Psoas muscle (tissue), 8 donors: Measurements from ENCODE around the gene KCNK2. TPM values are rescaled to one million over a fixed set of nuclear protein-coding genes. Genes with fewer than 3 reads are reported as not detected.

ENCODE experiments used
- ATAC-seq, 4 donors: fragments of 200-7000 bp; cut with Tn5 transposase; one replicate each; pipeline ENCODE4 v1.9.1; 2020; ENCODE audit warnings: moderate library complexity in 3 of 4, mild to moderate bottlenecking in 2 of 4
- DNase-seq, 2 donors: peaks; one replicate each; pipeline ENCODE4 v3.0.0-alpha.2; 2020
- H3K27ac ChIP-seq: fragments of 200-600 bp; one replicate; pipeline ENCODE4 v1.8.0; 2022
- H3K27me3 ChIP-seq, 3 donors: fragments of 200-600 bp in 1 of 3; one replicate each; pipeline versions ENCODE4 v1.6.1 to v1.8.0; 2013 to 2022; ENCODE audit warnings: low read length in 2 of 3, mild to moderate bottlenecking in 2 of 3, moderate library complexity in 1 of 3; ENCODE audit not compliant: insufficient read depth in 3 of 3
- H3K36me3 ChIP-seq, 2 donors: fragments of 200-600 bp in 1 of 2; one replicate each; pipeline versions ENCODE4 v1.6.1 to v1.8.0; 2013 to 2022; ENCODE audit warnings: low read depth in 1 of 2, mild to moderate bottlenecking in 1 of 2, moderate library complexity in 1 of 2; ENCODE audit not compliant: insufficient read depth in 1 of 2
- H3K4me1 ChIP-seq: fragments of 200-600 bp; one replicate; pipeline ENCODE4 v1.8.0; 2022
- H3K4me3 ChIP-seq: fragments of 200-600 bp; one replicate; pipeline ENCODE4 v1.8.0; 2022; ENCODE audit warnings: mild to moderate bottlenecking
- H3K9me3 ChIP-seq: fragments of 200-600 bp; one replicate; pipeline ENCODE4 v1.8.0; 2022
- WGBS, 3 donors: extraction: QIAGEN DNeasy Blood & Tissue Kit; methylation state at CpG; one replicate each; pipeline versions ENCODE4 v1.1.6 to v1.1.7; 2013; 5-methylcytosine and 5-hydroxymethylcytosine counted together
- intact Hi-C, 2 donors: fragments of 100-400 bp; cut with DNase I; formaldehyde crosslinking; loops; one replicate each; pipeline versions ENCODE4 v1.11.0 to v1.14.2; 2022
- polyA plus RNA-seq, 3 donors: library from polyadenylated mRNA; stranded (reverse); fragments of 200-250 nt; gene quantifications; one replicate each; pipeline ENCODE4 v1.2.3, GENCODE V29; 2013
- total RNA-seq, 4 donors: library from RNA; stranded (reverse); fragmentation: NEBNext Ultra II Directional in 2 of 4; extraction: Animal tissue kit (Norgen Biotek cat#: 25700) in 2 of 4; gene quantifications; one replicate each; pipeline versions ENCODE4 v1.2.1 to v1.2.4, GENCODE V29; 2021 to 2023
- TF ChIP-seq, protein P1 (sequence below): fragments of 200-600 bp; IDR thresholded peaks from one replicate; pipeline ENCODE4 v1.8.0; 2022; ENCODE audit warnings: antibody characterized with exemption
- donor health status: healthy with polysubstance abuse.
- donor health status: DM: no; HTN: no; CAD: no; lungs with moderate emphysema.
- donor health status: Bipolar disorder and iron deficiency.
- donor health status: healthy.
- donor health status: DM: yes; HTN: yes; CAD: no.
- donor health status: DM: no; HTN: no; CAD: no.
- donor health status: DM: no; HTN: no; CAD: no.
- donor health status: DM: yes; HTN: yes; CAD: no.

KCNK2 gene
- total and polyA plus RNA-seq, 7 donors: 0.03 to 2.1 (median 0.91) TPM

DNA sequence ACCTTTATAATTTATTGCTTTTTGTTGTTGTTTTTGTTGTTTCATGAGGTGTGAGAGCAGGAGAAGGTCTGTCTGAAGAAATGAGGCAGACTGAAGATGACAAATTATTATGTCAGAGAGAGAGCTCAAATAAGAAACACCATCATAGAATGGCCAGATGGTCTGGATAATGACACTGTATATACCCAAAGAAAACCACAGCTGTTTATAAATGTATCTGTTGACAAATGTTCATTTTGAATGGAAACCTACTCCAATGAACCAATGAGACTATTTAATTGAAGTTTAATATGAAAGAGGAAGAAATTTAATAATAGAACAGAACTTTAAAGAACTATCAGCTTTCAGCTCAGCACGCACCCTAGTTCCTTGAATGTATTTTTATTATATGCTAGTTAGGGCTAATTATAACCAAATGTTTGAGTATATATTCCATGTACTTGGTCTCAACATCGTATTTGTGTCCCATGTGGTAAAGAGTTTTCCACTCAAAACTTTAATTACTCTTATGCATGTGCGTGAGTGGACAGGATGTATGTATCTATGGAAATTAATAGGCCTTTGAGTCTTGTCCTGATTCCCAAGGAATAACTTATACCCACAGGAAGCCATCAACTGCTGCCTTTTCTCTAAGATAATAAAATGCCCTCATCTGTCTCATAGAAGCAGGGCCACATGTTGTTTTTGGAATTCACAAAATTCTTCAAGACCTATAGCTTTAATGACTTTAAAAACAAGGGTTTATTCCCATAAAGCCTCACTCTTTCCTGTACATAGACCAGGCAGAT lies 202.7 kb downstream of the KCNK2 start:
- no peak for DNase-seq
- ATAC-seq: no peak
- H3K4me3 ChIP-seq: no peak overlapping the region
- intact Hi-C loops: no loop called here
- H3K27ac ChIP-seq: no peak overlapping the region
- no peaks in the 10 kb centered on the region for H3K4me1 ChIP-seq
- H3K36me3 ChIP-seq: no peaks in the 10 kb centered on the region
- WGBS, 3 donors: 65 to 82% (median 74%) methylated on average over 3 of the region's 3 CpGs
- H3K9me3 ChIP-seq: no peaks in the 10 kb centered on the region
- H3K27me3 ChIP-seq: peaks cover 0 to 2% (median 0%) of the 10 kb centered on the region in 3 donors
- TF ChIP-seq, protein P1, sequence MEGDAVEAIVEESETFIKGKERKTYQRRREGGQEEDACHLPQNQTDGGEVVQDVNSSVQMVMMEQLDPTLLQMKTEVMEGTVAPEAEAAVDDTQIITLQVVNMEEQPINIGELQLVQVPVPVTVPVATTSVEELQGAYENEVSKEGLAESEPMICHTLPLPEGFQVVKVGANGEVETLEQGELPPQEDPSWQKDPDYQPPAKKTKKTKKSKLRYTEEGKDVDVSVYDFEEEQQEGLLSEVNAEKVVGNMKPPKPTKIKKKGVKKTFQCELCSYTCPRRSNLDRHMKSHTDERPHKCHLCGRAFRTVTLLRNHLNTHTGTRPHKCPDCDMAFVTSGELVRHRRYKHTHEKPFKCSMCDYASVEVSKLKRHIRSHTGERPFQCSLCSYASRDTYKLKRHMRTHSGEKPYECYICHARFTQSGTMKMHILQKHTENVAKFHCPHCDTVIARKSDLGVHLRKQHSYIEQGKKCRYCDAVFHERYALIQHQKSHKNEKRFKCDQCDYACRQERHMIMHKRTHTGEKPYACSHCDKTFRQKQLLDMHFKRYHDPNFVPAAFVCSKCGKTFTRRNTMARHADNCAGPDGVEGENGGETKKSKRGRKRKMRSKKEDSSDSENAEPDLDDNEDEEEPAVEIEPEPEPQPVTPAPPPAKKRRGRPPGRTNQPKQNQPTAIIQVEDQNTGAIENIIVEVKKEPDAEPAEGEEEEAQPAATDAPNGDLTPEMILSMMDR: no peak
